Gastroesophageal sphincter (tissue), 4 donors: ENCODE measurements around the gene SLC17A9. TPM values are rescaled to one million over a fixed set of nuclear protein-coding genes. Genes with fewer than 3 reads are reported as not detected.
"Not testable (repeated sequence)": the region's sequence is repeated elsewhere in the genome, so short reads cannot be mapped to it uniquely, and the experiment has no call there.

Source experiments
- ATAC-seq: fragments of 150-250 bp; one replicate; pipeline ENCODE4 v1.9.1; 2016; ENCODE audit warnings: mild to moderate bottlenecking, moderate library complexity
- H3K27ac ChIP-seq, 4 donors: fragments of 200-600 bp; sonication (generic) in 3 of 4; 1 replicate in 3 of 4; 2 replicates in 1 of 4; pipeline ENCODE4 v1.5.1; 2016 to 2019
- H3K27me3 ChIP-seq: fragments of 200-600 bp; sonication (generic); one replicate; pipeline ENCODE4 v1.5.1; 2019
- H3K36me3 ChIP-seq, 2 donors: fragments of 200-600 bp; sonication (generic); one replicate each; pipeline ENCODE4 v1.5.1; 2019; ENCODE audit warnings: control low read depth in 1 of 2
- H3K4me1 ChIP-seq, 3 donors: fragments of 200-600 bp; sonication (generic); 1 replicate in 2 of 3; 2 replicates in 1 of 3; pipeline ENCODE4 v1.5.1; 2016 to 2019; ENCODE audit warnings: control low read depth in 2 of 3
- H3K4me3 ChIP-seq, 2 donors: fragments of 200-600 bp; sonication (generic); one replicate each; pipeline ENCODE4 v1.5.1; 2019; ENCODE audit warnings: mild to moderate bottlenecking in 1 of 2, moderate library complexity in 1 of 2
- H3K9me3 ChIP-seq, 3 donors: fragments of 200-600 bp; sonication (generic); one replicate each; pipeline ENCODE4 v1.5.1; 2017 to 2019; ENCODE audit warnings: control low read depth in 2 of 3
- EP300 ChIP-seq: sonication (generic); formaldehyde crosslinking; IDR thresholded peaks from one replicate; pipeline ENCODE4 v1.6.1; 2017; ENCODE audit warnings: antibody characterized with exemption, mild to moderate bottlenecking
- POLR2A ChIP-seq, 2 donors: fragments of 450-650 bp; IDR thresholded peaks; one replicate each; pipeline ENCODE4 v1.6.1; 2017; ENCODE audit warnings: antibody characterized with exemption in 2 of 2, mild to moderate bottlenecking in 2 of 2, moderate library complexity in 1 of 2
- POLR2AphosphoS5 ChIP-seq: sonication (generic); formaldehyde crosslinking; IDR thresholded peaks from one replicate; pipeline ENCODE4 v1.6.1; 2017; ENCODE audit warnings: antibody characterized with exemption
- WGBS, 2 donors: methylation state at CpG; one replicate each; pipeline ENCODE4 v1.1.5; 2018; ENCODE audit warnings: low coverage in 1 of 2; 5-methylcytosine and 5-hydroxymethylcytosine counted together
- total RNA-seq, 4 donors: library from RNA; depleted of rRNA; stranded (reverse); fragments of >200 nt; gene quantifications; one replicate each; pipeline ENCODE4 v1.1.0, GENCODE V29; 2016
- TF ChIP-seq, protein P1 (sequence below), 4 experiments: fragments of 200-600 bp in 2 of 4; fragments of 450-650 bp in 2 of 4; sonication (generic) in 1 of 4; IDR thresholded peaks; one replicate each; pipeline ENCODE4 v1.5.1; 2017 to 2019; ENCODE audit warnings: antibody characterized with exemption in 4 of 4, mild to moderate bottlenecking in 2 of 4, moderate library complexity in 2 of 4

Gene SLC17A9
- total RNA-seq, 4 donors from 2014 or later, result 1.3 to 4.6 (median 2.8) TPM

DNA sequence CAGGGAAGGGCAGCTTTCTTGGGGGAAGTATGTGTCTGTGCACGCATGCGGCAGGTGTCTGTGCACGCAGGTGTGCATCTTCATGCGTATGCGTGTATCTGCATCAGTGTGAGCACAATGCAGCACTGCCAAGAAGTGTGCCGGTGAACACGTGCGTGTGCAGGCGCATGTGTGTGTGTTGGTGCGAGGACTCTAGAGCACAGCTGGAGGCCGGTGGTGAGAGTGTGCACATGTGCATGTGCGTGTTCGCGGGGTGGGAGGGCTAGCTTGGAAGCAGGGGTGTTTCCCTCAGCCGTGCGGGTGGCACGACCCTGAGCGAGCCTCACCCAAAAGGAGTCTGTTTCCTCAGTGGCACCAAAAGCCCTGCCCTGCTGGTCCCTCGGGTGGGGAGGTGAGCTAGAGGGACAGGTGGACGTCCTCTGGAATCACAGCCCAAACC lies 7.5 kb downstream of the SLC17A9 start:
- TF ChIP-seq, protein P1, sequence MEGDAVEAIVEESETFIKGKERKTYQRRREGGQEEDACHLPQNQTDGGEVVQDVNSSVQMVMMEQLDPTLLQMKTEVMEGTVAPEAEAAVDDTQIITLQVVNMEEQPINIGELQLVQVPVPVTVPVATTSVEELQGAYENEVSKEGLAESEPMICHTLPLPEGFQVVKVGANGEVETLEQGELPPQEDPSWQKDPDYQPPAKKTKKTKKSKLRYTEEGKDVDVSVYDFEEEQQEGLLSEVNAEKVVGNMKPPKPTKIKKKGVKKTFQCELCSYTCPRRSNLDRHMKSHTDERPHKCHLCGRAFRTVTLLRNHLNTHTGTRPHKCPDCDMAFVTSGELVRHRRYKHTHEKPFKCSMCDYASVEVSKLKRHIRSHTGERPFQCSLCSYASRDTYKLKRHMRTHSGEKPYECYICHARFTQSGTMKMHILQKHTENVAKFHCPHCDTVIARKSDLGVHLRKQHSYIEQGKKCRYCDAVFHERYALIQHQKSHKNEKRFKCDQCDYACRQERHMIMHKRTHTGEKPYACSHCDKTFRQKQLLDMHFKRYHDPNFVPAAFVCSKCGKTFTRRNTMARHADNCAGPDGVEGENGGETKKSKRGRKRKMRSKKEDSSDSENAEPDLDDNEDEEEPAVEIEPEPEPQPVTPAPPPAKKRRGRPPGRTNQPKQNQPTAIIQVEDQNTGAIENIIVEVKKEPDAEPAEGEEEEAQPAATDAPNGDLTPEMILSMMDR (IDR thresholded peaks at IDR 0.05), result no peak
- TF ChIP-seq POLR2AphosphoS5 (no peak), POLR2A (IDR thresholded peaks at IDR 0.05) (no peak)
- 82 to 92% methylated on average over 5 to 7 of the region's 20 CpGs for WGBS, 2 donors
- Histone ChIP-seq H3K4me1 (no peaks in the 10 kb centered on the region), H3K27ac (no peak overlapping the region), H3K27me3 (no peaks in the 10 kb centered on the region), H3K4me3 (no peak overlapping the region), H3K36me3 (peaks cover 0 to 53% of the 10 kb centered on the region in 2 donors), H3K9me3 (no peaks in the 10 kb centered on the region)
- ATAC-seq, result no peak

DNA sequence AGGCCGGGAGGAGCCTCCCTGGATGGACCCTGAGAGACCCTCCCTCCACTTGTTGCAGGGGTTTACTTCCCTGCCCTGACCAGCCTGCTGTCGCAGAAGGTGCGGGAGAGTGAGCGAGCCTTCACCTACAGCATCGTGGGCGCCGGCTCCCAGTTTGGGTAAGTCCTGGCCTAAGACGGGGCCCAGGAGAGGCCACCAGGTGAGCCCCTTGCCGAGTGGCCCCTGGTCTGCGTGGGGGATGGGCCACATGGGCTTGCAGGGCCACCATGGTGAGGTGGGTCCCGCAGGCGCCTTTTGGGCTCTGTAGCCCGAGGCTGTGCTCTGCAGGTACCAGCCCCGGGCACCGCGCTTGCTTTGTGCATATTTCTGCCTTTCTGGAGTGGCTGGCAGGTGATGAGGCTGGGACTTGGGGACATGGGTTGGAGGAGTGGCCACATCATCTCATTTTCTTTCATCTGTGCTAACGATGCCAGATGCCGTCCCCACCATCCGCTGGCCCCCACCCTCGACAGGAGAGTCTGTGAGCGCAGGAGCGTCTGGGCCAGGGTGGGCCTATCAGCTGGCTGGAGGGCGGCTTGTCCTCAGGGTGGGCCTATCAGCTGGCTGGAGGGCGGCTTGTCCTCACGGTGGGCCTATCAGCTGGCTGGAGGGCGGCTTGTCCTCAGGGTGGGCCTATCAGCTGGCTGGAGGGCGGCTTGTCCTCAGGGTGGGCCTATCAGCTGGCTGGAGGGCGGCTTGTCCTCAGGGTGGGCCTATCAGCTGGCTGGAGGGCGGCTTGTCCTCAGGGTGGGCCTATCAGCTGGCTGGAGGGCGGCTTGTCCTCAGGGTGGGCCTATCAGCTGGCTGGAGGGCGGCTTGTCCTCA lies 8.2 kb downstream of the SLC17A9 start:
- not testable (repeated sequence) for H3K27ac ChIP-seq, ATAC-seq, H3K4me1 ChIP-seq, H3K27me3 ChIP-seq, H3K4me3 ChIP-seq, H3K9me3 ChIP-seq
- peaks cover 0 to 59% of the 10 kb centered on the region in 2 donors for H3K36me3 ChIP-seq
- no CpG with 5 or more reads among the region's 31 CpGs for WGBS, 2 donors

DNA sequence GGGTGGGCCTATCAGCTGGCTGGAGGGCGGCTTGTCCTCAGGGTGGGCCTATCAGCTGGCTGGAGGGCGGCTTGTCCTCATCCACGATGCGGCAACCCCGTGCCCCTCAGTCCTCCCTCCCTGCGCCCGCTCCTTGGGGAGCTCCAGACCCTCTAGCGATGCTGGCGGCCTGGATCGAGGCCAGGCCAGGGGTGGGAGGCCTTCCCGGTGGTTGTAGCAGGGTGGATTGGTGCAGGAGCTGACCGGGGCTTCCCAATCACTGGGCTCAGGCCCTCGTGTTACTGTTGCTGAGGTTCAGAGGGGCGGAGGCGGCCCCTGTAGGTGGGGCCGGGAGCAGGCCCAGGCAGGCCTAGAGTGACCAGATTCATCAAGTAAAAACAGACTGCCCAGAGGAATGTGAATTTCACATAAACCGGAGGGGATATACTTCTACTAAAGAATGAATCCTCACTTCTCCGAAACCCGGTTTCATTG lies 8.8 kb downstream of the SLC17A9 start:
- no peaks in the 10 kb centered on the region for H3K4me1 ChIP-seq
- H3K36me3 ChIP-seq, result peaks cover 0 to 59% of the 10 kb centered on the region in 2 donors
- no peaks in the 10 kb centered on the region for H3K27me3 ChIP-seq
- no peak overlapping the region for H3K27ac ChIP-seq
- no peak overlapping the region for H3K4me3 ChIP-seq
- WGBS, 2 donors, result 95% methylated on average over 3 of the region's 19 CpGs; no CpG with 5 or more reads in 1 of the 2 donors
- no peak for TF ChIP-seq POLR2AphosphoS5
- TF ChIP-seq, protein P1 (IDR thresholded peaks at IDR 0.05), result no peak
- TF ChIP-seq POLR2A (IDR thresholded peaks at IDR 0.05), result no peak
- TF ChIP-seq EP300, result no peak
- ATAC-seq, result no peak
- H3K9me3 ChIP-seq, result no peaks in the 10 kb centered on the region

DNA sequence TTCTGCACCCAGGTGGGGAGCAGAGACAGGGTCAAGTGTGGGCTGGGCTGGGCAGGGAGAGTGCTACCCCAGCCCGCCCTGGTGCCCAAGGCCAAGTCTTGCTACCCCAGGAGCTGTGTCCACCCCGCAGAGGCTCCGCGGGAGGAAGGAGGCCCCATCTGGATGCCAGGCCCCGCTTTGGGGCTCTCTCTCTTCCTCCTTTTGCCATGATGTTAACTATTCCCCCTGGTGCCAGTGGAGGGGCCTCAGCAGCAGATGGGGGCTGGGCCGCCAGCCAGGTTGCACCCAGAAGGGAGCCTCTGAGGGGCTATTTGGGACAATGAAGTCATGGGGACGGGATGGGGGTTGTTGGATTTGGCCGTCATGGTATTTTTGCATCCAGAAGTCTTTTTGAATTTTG lies 9.3 kb downstream of the SLC17A9 start:
- ATAC-seq, result no peak
- 90% methylated on average over 4 of the region's 8 CpGs; no CpG with 5 or more reads in 1 of the 2 donors for WGBS, 2 donors
- no peak overlapping the region for H3K4me3 ChIP-seq
- TF ChIP-seq POLR2AphosphoS5, result no peak
- no peak for TF ChIP-seq EP300
- no peak for TF ChIP-seq POLR2A (IDR thresholded peaks at IDR 0.05)
- TF ChIP-seq, protein P1 (IDR thresholded peaks at IDR 0.05), result no peak
- H3K27ac ChIP-seq, result no peak overlapping the region
- H3K27me3 ChIP-seq, result no peaks in the 10 kb centered on the region
- H3K9me3 ChIP-seq, result no peaks in the 10 kb centered on the region
- H3K4me1 ChIP-seq, result no peaks in the 10 kb centered on the region
- H3K36me3 ChIP-seq, result peaks cover 0 to 59% of the 10 kb centered on the region in 2 donors

DNA sequence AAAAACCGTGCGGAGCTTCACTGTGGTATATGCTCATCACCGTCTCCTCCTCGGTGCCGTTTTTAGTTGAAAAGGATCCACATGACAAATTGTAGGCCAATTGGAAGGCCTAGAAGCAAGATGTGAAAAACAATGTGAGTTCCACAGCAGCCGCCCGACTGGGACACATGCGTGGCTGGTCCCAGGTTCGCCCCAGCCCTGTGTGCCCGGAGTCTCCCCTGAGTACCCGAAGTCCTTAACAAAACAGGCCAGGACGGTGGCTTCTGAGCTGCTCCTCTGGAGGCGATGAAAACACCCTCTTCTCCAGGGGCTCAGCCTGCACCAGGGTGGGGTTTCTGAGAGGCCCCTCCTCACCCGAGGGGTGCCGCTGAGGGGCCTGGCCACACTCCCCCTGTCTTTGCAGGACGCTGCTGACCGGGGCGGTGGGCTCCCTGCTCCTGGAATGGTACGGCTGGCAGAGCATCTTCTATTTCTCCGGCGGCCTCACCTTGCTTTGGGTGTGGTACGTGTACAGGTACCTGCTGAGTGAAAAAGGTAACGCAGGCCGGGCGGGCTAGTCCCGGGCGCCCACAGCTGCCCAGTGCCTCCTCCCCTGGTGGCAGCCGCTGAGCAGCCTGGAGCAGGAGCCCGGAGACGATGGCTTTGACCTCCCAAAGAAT lies 9.8 kb downstream of the SLC17A9 start:
- H3K4me3 ChIP-seq, result no peak overlapping the region
- no peaks in the 10 kb centered on the region for H3K27me3 ChIP-seq
- no peaks in the 10 kb centered on the region for H3K9me3 ChIP-seq
- WGBS, 2 donors, result 88 to 97% methylated on average over 6 to 8 of the region's 30 CpGs
- H3K36me3 ChIP-seq, result peaks cover 0 to 59% of the 10 kb centered on the region in 2 donors
- no peak for ATAC-seq
- no peaks in the 10 kb centered on the region for H3K4me1 ChIP-seq
- no peak overlapping the region for H3K27ac ChIP-seq
- TF ChIP-seq, protein P1 (IDR thresholded peaks at IDR 0.05), result no peak
